GM04504 (cell line): ENCODE results near the gene C4BPA.

Experiments used
- DNase-seq: peaks from one replicate; pipeline ENCODE4 v3.0.0-alpha.2; 2012; ENCODE audit warnings: low read depth

Gene C4BPA

DNA sequence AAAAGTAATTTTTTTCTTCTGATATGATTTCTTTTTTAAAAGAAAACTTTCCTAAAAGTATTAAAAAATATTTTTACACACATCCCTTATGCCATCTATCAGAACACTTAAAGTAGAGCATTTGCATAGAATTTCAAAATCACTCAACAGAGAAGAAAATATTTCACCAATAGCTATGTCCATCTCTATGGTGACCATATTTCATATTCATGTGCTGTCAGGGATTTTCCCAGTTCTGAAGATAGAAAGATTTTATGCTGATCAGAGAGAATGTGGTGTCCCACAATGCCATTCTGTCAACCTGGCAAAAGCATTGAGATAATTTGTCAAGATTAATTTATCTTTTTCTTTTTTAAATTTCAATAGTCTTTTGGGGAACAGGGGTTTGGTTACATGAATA, 87.0 kb downstream of the C4BPA start:
- DNase-seq = no peak

DNA sequence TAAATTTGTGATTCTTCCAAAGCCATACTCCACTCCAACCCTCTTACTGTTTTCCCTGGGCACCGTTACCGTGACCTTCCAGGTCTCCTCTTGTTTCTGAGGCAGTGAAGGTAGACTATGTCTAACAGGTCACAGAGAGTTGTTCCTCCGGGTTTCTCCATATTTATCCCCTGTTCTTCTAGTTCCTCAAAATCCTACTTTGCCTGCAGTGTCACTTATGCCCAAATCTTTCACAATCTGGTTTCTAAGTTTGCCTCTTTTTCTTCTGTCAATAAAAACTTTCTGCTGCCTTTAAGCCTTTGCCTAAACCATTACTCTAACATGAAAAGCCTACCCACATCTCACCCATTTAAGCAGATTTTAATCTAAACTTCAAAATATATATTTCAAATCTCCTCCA, 87.7 kb downstream of the C4BPA start:
- DNase-seq = no peak

DNA sequence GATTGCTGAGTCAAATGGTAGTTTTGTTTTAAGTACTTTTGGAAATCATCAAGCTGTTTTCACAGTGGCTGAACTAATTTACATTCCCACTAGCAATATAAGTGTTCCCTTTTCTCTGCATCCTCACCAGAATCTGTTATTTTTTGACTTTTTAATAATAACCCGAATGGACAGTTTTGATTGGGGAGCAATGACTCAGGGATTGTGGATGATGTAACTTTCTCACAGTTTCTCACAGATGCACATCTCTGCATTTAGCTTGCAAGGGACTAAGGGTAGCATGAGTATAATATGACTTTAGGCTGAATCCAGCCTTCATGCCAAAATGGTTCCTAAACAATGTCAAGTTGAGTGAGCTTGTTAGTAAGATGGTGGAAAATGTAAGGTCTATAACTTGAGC, 90.2 kb downstream of the C4BPA start:
- no peak for DNase-seq
